Panc1 (cell line): ENCODE data around the gene HYDIN.

Source experiments
- CTCF ChIP-seq: fragments of 450-650 bp; IDR thresholded peaks from 2 replicates; pipeline ENCODE4 v1.5.1; 2017; ENCODE audit warnings: mild to moderate bottlenecking
- POLR2AphosphoS5 ChIP-seq: IDR thresholded peaks from 2 replicates; pipeline ENCODE4 v1.6.1; 2012; ENCODE audit warnings: mild to moderate bottlenecking, low read depth, low read length, moderate library complexity
- SIN3A ChIP-seq: IDR thresholded peaks from 2 replicates; pipeline ENCODE4 v1.6.1; 2012; ENCODE audit warnings: low read depth, mild to moderate bottlenecking, low read length, moderate library complexity, borderline replicate concordance; ENCODE audit not compliant: insufficient read depth
- TF ChIP-seq, protein P1 (sequence below), 2 experiments: IDR thresholded peaks; 2 replicates each; pipeline ENCODE4 v1.6.1; 2011 to 2012; ENCODE audit warnings: low read depth in 2 of 2, control low read depth in 1 of 2, low read length in 1 of 2, mild to moderate bottlenecking in 1 of 2, moderate library complexity in 1 of 2; ENCODE audit not compliant: insufficient read depth in 1 of 2

- no peak for TF ChIP-seq CTCF
- no peak for TF ChIP-seq POLR2AphosphoS5
- TF ChIP-seq, protein P1, sequence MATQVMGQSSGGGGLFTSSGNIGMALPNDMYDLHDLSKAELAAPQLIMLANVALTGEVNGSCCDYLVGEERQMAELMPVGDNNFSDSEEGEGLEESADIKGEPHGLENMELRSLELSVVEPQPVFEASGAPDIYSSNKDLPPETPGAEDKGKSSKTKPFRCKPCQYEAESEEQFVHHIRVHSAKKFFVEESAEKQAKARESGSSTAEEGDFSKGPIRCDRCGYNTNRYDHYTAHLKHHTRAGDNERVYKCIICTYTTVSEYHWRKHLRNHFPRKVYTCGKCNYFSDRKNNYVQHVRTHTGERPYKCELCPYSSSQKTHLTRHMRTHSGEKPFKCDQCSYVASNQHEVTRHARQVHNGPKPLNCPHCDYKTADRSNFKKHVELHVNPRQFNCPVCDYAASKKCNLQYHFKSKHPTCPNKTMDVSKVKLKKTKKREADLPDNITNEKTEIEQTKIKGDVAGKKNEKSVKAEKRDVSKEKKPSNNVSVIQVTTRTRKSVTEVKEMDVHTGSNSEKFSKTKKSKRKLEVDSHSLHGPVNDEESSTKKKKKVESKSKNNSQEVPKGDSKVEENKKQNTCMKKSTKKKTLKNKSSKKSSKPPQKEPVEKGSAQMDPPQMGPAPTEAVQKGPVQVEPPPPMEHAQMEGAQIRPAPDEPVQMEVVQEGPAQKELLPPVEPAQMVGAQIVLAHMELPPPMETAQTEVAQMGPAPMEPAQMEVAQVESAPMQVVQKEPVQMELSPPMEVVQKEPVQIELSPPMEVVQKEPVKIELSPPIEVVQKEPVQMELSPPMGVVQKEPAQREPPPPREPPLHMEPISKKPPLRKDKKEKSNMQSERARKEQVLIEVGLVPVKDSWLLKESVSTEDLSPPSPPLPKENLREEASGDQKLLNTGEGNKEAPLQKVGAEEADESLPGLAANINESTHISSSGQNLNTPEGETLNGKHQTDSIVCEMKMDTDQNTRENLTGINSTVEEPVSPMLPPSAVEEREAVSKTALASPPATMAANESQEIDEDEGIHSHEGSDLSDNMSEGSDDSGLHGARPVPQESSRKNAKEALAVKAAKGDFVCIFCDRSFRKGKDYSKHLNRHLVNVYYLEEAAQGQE (IDR thresholded peaks at IDR 0.05; ENCODE audit: insufficient read depth in 1 of 2, low read depth in 2 of 2, low read length in 1 of 2), result no peak
- TF ChIP-seq SIN3A, result no peak
Measured at GRCh38 chr16:70788668-70789594, 441.6 kb downstream of the HYDIN start.
